K562 (cell line): Measurements from ENCODE around the gene EMC8. TPM values are rescaled to one million over a fixed set of nuclear protein-coding genes. Genes with fewer than 3 reads are reported as not detected.

ENCODE experiments used
- BHLHE40 ChIP-seq: IDR thresholded peaks from 2 replicates; pipeline ENCODE4 v1.6.1; 2011; ENCODE audit warnings: low read length, improper control_type of control experiment
- CBX3 ChIP-seq, 2 experiments: IDR thresholded peaks; 1 replicate in 1 of 2; 2 replicates in 1 of 2; pipeline ENCODE4 v1.6.1; 2012; ENCODE audit warnings: inconsistent platforms in 2 of 2, low read length in 2 of 2, borderline replicate concordance in 1 of 2, control low read depth in 1 of 2
- DACH1 ChIP-seq: fragments of 450-650 bp; IDR thresholded peaks from 2 replicates; pipeline ENCODE4 v1.6.1; 2018; ENCODE audit not compliant: partially characterized antibody
- GABPB1 ChIP-seq: sonication (generic); formaldehyde crosslinking; IDR thresholded peaks from 2 replicates; pipeline ENCODE4 v1.8.0; 2022; ENCODE audit warnings: mild to moderate bottlenecking, missing genetic modification reagents
- HMG20B ChIP-seq: fragments of 250-450 bp; sonication (Bioruptor Pico); IDR thresholded peaks from 2 replicates; pipeline ENCODE4 v1.5.0; 2021; ENCODE audit warnings: mild to moderate bottlenecking
- JUND ChIP-seq, 2 experiments: IDR thresholded peaks; 2 replicates in 1 of 2; 3 replicates in 1 of 2; pipeline ENCODE4 v1.6.1; 2011; ENCODE audit warnings: borderline replicate concordance in 2 of 2, low read depth in 2 of 2, low read length in 2 of 2, improper control_type of control experiment in 1 of 2, missing biosample characterization in 1 of 2, missing genetic modification characterization in 1 of 2, missing genetic modification reagents in 1 of 2
- NFATC3 ChIP-seq: fragments of 450-650 bp; IDR thresholded peaks from 2 replicates; pipeline ENCODE4 v1.6.1; 2017; ENCODE audit warnings: mild to moderate bottlenecking
- NFIC ChIP-seq: fragments of 450-650 bp; IDR thresholded peaks from 2 replicates; pipeline ENCODE4 v1.6.1; 2017; ENCODE audit warnings: mild to moderate bottlenecking, inconsistent platforms
- RB1 ChIP-seq: fragments of 450-650 bp; IDR thresholded peaks from 2 replicates; pipeline ENCODE4 v1.6.1; 2017; ENCODE audit warnings: low read depth, mild to moderate bottlenecking
- RBM39 ChIP-seq: fragments of 200-400 bp; formaldehyde crosslinking; optimal IDR thresholded peaks from 2 replicates; pipeline ENCODE3; 2018; ENCODE audit warnings: low read depth, low read length
- SMARCC2 ChIP-seq: fragments of 450-650 bp; IDR thresholded peaks from 2 replicates; pipeline ENCODE4 v1.6.1; 2017; ENCODE audit warnings: antibody characterized with exemption, moderate library complexity, mild to moderate bottlenecking, low read depth
- SOX6 ChIP-seq: fragments of 450-650 bp; IDR thresholded peaks from 2 replicates; pipeline ENCODE4 v1.6.1; 2014; ENCODE audit warnings: mild to moderate bottlenecking
- ZFP1 ChIP-seq: fragments of 450-650 bp; formaldehyde crosslinking; IDR thresholded peaks from 2 replicates; pipeline ENCODE4 v1.4.0; 2020; ENCODE audit warnings: mild to moderate bottlenecking, mixed read lengths
- ZNF644 ChIP-seq: fragments of 200-800 bp; sonication (Bioruptor generic); IDR thresholded peaks from 2 replicates; pipeline ENCODE4 v1.6.1; 2016; ENCODE audit warnings: low read depth, missing genetic modification characterization, missing compliant biosample characterization
- polyA plus RNA-seq, 8 experiments: library from polyadenylated mRNA; depleted of rRNA in 4 of 8; stranded (reverse) in 5 of 8; unstranded in 3 of 8; fragments of >200 nt; fragmentation: Nextera tagmentation in 2 of 8; fragmentation: Illumina TruSeq in 1 of 8; extraction: Ambion mirVana in 2 of 8; extraction: Trizol in 1 of 8; gene quantifications; 2 replicates each; pipeline versions ENCODE4 v1.2.1 to v1.2.3, GENCODE V29; 2011 to 2014; ENCODE audit warnings: inconsistent platforms in 1 of 8, missing spikeins in 1 of 8
- total RNA-seq, 7 experiments: library from RNA; depleted of rRNA in 6 of 7; stranded (reverse); fragments of >200 nt in 6 of 7; fragmentation: Illumina TruSeq in 2 of 7; extraction: Trizol in 2 of 7; gene quantifications; 2 replicates each; pipeline versions ENCODE4 v1.2.1 to v1.2.3, GENCODE V29; 2011 to 2021; ENCODE audit warnings: low replicate concordance in 1 of 7
- TF ChIP-seq, protein P1 (sequence below): fragments of 250-450 bp; sonication (Bioruptor Pico); IDR thresholded peaks from 2 replicates; pipeline ENCODE4 v1.5.0; 2021; ENCODE audit warnings: mild to moderate bottlenecking, moderate library complexity
- TF ChIP-seq, protein P2 (sequence below): fragments of 450-650 bp; IDR thresholded peaks from 2 replicates; pipeline ENCODE4 v1.7.1; 2018; ENCODE audit warnings: mild to moderate bottlenecking, low read depth; ENCODE audit not compliant: partially characterized antibody
- TF ChIP-seq, protein P3 (sequence below): sonication (generic); formaldehyde crosslinking; IDR thresholded peaks from 2 replicates; pipeline ENCODE4 v1.8.0; 2023; ENCODE audit warnings: mild to moderate bottlenecking, missing genetic modification reagents
- TF ChIP-seq, protein P4 (sequence below): fragments of 200-800 bp; sonication (Bioruptor generic); IDR thresholded peaks from 2 replicates; pipeline ENCODE4 v1.6.1; 2017; ENCODE audit warnings: missing genetic modification characterization, missing compliant biosample characterization

The EMC8 gene
- total and polyA plus RNA-seq, 9 of the 15 experiments (the other 6 are each of a cell fraction or from before 2014, with no cell fraction given): 11.4 to 81.8 (median 48.6) TPM

DNA sequence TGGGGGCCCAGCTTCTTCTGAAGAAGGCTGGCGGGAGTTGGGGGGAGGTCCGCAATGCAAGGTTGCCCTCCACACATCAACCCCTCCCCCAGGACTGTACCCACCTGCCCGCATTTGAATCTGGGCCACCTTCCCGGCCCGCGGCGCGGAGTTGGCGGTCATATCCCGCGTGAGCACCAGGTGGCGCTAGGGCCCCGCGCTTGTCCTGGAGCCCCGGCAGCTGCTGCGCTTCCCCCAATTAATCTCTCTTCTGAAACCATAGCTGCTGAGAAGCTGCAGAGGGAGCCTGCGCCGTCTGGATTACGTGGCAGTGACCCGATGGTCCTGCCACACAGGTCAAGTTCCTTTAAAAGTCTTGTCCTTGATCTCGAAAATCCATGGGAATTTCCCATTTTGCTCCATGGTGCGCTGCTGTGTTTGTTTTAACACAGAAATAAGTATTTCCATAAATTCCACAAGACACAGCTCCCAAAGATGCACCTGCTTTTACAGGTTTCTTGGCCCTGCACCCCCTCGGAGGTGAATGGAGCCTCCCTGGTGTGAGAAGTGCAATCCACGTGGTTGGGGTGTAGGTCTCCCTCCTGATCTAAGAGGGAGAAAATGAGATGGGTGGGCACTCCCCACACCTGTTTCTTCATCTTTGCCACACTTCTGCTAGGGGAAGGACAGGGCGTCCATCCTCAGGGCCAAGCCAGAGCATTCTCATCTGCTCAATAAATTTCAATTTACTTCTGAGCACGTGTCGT is 22.2 kb upstream of the EMC8 start (continued):
- TF ChIP-seq, protein P1, sequence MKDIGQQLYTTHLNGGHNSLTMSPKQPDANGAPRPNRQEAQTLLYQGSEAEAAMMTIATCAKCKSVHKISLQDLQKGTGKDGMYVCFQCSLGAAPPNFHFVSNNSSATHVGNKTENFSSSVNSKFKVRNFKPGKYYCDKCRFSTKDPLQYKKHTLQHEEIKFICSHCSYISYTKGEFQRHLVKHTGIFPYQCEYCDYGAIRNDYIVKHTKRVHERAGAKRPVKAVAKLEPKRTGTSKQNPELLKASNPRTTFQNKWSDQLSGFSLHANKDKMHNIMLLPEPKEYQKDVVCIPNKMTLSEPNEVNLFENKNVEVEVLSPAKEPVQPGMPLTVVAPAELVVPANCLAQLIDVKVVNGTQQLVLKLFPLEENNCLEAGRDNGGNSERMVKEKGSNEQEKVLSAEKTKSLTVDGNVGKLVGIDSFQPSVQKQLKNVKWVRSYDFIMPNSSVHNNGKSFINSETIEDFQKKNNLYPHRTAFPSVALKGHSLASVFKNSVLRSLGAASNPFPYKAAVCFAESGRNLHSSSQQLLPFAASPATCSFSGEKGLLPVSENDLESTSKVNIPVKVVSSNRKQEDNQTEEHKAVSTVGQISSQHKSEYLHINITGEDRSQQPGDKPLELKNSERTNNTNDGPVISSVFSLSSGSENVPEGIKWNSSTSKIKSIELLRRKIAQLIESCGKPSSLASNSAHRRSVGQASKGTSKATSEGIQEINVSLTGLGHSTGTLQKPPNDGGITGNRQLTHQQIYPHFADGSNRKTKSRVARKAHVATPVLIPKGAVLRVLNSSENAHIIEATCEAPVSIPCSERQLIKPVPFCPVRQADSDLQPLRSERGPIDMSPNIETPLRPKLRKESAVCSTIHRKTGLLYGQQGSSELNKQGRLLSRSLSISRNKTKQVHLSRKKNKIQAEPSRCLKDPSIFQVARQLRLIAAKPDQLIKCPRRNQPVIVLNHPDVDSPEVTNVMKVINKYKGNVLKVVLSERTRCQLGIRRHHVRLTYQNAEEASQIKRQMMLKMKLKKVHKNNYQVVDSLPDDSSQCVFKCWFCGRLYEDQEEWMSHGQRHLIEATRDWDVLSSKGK (CRISPR knock-in tag): no peak
- TF ChIP-seq RB1 (peak; percentile 78), DACH1 (no peak), GABPB1 (0 out of 2 replicates have a peak, but pooled peaks have one; percentile 35), CBX3 (IDR thresholded peaks at IDR 0.05; ENCODE audit: borderline replicate concordance in 1 of 2, low read length in 2 of 2) (no peak), HMG20B (no peak), SOX6 (no peak), NFATC3 (no peak), NFIC (no peak), BHLHE40 (0 out of 2 replicates have a peak, but pooled peaks have one; percentile 4), JUND (IDR thresholded peaks at IDR 0.05; ENCODE audit: borderline replicate concordance, low read depth, low read length) (0 out of 2 replicates have a peak, but pooled peaks have one; percentile 28), JUND (tag; IDR thresholded peaks at IDR 0.05; ENCODE audit: borderline replicate concordance, low read depth, low read length) (no peak; the same call in 2 of the 3 replicates), RBM39 (no peak), ZFP1 (CRISPR knock-in tag) (no peak), SMARCC2 (no peak), ZNF644 (tag) (no peak)
- TF ChIP-seq, protein P2, sequence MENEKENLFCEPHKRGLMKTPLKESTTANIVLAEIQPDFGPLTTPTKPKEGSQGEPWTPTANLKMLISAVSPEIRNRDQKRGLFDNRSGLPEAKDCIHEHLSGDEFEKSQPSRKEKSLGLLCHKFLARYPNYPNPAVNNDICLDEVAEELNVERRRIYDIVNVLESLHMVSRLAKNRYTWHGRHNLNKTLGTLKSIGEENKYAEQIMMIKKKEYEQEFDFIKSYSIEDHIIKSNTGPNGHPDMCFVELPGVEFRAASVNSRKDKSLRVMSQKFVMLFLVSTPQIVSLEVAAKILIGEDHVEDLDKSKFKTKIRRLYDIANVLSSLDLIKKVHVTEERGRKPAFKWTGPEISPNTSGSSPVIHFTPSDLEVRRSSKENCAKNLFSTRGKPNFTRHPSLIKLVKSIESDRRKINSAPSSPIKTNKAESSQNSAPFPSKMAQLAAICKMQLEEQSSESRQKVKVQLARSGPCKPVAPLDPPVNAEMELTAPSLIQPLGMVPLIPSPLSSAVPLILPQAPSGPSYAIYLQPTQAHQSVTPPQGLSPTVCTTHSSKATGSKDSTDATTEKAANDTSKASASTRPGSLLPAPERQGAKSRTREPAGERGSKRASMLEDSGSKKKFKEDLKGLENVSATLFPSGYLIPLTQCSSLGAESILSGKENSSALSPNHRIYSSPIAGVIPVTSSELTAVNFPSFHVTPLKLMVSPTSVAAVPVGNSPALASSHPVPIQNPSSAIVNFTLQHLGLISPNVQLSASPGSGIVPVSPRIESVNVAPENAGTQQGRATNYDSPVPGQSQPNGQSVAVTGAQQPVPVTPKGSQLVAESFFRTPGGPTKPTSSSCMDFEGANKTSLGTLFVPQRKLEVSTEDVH: no peak
- TF ChIP-seq, protein P3, sequence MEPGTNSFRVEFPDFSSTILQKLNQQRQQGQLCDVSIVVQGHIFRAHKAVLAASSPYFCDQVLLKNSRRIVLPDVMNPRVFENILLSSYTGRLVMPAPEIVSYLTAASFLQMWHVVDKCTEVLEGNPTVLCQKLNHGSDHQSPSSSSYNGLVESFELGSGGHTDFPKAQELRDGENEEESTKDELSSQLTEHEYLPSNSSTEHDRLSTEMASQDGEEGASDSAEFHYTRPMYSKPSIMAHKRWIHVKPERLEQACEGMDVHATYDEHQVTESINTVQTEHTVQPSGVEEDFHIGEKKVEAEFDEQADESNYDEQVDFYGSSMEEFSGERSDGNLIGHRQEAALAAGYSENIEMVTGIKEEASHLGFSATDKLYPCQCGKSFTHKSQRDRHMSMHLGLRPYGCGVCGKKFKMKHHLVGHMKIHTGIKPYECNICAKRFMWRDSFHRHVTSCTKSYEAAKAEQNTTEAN (CRISPR knock-in tag): no peak
- TF ChIP-seq, protein P4, sequence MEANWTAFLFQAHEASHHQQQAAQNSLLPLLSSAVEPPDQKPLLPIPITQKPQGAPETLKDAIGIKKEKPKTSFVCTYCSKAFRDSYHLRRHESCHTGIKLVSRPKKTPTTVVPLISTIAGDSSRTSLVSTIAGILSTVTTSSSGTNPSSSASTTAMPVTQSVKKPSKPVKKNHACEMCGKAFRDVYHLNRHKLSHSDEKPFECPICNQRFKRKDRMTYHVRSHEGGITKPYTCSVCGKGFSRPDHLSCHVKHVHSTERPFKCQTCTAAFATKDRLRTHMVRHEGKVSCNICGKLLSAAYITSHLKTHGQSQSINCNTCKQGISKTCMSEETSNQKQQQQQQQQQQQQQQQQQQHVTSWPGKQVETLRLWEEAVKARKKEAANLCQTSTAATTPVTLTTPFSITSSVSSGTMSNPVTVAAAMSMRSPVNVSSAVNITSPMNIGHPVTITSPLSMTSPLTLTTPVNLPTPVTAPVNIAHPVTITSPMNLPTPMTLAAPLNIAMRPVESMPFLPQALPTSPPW (CRISPR knock-in tag): 0 out of 2 replicates have a peak, but pooled peaks have one; percentile 34
